NCI-H2227 (cell line): ENCODE data around the gene LTA4H.
A peak's percentile ranks its signal among the peaks of the same experiment; 100 is the strongest.

Experiments used
- DNase-seq: peaks from one replicate; lab custom pipeline; 2025; ENCODE audit not compliant: unreplicated experiment; lab: John Stamatoyannopoulos, UW

LTA4H gene

DNA sequence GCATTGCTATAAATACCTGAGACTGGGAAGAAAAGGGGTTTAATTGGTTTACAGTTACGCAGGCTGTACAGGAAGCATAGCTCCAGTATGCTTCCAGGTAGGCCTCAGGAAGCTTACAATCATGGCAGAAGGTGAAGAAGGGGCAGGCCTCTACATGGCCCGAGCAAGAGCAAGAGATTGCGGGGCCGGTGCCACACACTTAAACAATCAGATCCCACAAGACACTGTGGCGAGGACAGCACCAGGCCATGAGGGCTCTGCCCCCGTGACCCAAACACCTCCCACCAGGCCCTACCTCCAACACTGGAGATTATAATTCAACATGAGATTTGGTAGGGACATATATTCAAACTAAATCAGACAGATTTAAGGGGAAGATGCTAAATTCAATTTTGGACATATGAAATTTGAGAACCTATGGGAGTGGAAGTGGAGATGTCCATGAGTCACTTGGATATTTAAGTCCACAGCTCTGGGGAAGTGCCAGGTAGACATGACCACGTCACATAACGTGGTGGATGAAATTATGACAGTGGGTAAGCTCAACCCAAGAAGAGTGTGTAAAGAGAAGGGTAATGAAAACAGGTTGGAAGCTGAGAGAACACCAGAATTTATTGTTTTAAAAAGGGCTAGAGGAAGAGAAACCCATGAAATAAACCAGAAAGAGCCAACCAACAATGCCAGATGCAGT, 1.5 kb upstream of the LTA4H start:
- no peak for DNase-seq

DNA sequence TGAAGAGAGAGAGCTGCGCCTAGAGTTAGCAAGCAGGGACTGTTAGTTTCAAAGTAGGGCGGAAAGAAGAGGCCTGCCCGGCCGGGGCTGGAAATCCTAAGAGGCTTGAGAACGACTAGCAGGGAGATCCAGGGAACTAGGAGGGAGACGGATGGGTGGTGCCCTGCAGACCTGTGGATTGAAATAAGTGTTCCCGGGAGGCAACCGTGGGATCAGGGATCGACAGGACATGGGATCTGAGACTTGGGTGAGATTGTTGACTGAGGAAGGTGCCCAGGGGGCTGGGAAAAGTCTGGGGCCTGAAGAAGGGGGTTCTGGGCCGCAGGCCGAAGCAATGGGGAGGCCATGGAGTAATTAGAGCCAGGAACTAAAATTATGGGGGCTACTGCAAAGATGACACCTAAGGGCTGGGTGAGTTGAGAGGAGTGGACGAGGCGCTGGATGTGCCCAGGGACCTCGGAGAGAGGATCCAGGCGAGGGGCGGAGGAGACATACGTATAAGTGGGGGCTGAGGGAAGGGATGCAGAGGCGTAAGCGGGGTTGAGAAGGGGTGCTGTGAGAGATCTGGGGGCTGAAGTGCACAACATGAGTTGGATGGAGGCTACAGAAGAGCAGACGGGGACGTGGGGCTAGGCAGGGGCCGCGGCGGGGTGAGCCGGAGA, 635 bp downstream of the LTA4H start:
- peak; percentile 7 for DNase-seq

DNA sequence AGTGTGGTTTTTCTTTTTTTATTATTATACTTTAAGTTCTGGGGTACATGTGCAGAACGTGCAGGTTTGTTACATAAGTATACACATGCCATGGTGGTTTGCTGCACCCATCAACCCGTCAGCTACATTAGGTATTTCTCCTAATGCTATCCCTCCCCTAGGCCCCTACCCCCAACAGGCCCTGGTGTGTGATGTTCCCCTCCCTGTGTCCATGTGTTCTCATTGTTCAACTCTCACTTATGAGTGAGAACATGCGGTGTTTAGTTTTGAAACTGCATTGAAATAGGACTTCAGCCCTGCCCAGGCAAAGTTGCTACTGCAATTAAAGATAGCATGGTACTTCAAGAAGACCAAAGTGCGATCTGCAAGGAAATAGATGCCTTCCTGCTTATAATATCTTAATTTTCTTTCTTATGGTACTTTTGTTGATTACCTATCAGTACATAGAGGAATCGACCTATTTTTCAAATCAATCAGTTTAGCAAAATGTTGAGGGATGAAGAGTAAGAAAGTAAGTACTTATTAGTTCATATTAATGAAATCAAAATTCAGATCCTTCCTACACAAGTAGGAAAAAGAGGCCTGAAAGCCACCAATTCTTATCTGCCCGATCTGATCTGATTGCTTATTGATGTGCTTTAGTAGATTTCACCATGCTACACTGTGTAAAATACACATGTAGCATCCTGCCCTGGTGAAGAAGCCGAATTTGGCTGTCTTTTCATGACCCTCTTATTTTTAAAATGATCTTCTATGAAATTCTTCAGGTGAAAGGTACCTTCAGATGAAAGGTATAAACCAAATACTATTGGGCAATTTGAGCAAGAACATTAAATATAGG, 1.6 kb downstream of the LTA4H start:
- DNase-seq = no peak

DNA sequence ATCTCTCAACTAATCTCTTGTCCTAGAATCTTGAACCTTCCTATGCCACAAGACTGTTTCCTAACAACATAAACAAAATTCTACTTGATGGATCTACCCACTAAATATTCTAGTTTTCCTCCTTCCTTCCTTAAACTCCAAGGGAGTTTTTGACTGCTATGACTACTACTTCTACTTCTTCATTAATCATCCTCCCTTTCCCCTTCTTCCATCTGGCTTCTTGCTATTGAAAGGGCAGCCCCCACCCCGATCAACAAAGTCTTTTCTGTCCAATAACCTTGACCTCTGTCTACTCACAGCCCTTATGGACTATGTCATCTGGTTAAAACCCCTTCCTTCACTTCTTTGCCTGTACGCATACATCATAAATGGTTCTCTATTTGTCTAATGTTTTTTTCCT, 5.6 kb downstream of the LTA4H start:
- no peak for DNase-seq

DNA sequence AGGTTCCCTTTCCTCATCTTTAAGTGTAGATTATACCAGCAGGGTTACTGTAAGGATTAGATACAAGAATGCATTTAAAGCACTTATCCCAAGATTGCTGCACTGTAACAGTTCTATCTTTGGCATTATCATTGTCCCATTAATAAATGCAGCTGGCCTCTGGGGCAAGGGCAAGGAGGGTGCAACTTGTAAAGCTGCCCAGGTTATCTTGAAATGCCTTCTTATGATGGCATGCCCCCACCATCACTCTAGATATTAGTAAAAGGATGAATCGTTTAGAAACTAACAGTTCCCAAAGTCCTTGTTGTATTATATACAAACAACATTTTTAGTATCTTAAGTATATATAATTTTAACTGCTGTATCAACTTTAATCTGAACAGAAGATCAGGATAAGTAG, 6.8 kb downstream of the LTA4H start:
- DNase-seq = no peak

DNA sequence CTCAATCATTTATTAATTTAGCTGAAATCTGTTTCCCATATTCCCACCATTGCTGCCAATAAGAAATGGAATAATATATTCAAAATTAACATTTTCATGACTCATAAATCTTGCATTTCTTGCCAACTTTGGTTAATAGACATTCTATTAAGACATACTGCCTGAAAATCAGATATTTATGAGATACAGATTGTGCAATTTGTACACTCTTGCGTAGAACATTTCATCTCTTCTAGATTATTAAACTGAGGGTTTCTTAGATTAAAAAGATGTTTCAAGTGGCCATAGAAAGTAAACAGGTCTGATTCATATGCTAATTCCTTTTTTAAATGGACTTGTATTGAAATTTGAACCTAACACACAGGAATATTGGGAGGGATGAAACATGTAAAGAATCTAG, 9.1 kb downstream of the LTA4H start:
- no peak for DNase-seq

DNA sequence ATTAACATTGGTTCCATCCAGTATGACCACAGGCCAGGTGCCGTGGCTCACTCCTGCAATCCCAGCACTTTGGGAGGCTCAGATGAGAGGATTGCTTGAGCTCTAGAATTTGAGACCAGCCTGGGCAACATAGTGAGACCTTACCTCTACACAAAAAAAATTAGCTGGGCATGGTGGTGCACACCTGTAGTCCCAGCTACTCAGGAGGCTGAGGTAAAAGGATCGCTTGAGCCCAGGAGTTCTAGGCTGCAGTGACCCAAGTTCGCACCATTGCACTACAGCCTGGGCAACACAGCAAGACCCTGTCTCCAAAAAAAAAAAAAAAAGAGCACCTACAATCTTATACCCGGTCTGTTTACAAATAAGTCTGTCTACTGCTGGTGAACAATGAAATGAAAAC, 9.9 kb downstream of the LTA4H start:
- no peak for DNase-seq

DNA sequence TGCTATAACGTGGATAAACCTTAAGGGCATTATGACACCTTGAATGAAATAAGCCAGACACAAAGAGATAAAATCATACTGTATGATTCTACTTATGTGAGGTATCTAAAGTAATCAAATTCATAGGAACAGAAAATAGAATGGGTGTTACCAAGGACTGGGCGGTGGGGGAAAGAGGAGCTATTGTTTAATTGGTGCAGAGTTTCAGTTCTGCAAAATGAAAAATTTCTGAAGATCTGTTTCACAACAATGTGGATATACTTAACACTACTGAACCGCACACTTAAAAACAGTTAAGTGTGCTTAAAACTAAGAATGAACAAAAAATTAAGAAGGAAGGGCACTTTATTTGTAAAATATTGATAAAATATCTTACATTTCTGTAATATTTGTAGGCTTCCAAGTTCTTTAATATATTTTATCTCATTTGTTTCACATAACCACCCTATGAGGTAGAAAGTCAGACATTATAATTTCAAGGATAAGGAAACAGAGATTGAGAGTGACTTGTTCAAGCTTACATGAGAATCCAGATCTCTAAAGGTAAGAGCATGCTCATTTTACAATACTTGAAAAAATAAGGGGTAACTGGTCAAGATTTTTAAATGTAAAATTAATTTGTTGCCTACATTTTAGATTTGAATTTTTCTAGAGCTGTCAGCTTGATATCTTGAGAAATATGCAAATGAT, 14.9 kb downstream of the LTA4H start:
- DNase-seq = no peak

DNA sequence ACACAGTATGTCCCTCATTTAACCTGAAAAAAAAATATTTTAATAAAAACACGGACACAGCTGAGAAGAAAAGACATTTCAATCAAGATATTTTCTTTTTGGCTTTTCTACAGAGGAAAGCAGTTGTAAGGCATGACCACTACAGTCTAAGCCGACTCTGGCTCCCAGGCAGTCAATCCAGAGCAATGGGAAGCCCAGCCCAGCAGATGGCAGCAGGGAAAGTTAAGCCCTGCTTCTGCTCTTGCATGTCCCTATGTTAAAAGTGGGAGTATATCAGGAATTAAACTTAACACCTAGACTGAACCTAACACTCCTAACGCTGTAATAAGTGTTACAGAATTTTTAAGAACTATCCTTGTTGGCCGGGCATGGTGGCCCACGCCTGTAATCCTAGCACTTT, 19.7 kb downstream of the LTA4H start:
- peak; percentile 11 for DNase-seq

DNA sequence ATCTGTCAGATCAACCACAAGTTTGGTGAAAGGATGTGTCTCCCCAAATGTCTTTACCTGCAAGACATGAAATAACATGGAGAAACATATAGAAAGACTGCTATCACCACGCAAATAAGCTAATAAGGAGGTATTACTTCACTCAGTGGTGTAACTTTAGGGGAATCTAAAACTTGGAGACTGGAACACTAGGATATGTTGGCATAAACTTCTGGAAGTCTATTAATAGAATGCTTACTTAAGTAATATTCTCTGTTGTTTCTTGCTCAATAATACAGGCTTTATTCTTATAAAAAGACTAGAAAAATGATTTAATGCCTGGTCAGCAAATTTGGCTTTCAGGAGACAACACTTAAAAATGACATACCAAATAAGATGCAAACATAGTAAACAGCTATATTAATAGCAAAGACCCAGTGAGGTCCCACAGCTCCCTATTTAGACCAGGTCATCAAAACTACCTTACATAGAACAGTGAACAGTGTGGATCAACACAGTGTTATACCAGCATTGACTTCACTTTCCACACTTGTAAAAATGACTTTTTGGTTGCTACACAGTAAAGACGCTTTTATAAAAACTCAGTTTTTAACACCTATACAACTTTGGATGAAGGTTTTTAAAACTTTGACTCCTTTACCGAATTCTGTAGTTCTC, 20.3 kb downstream of the LTA4H start:
- DNase-seq = no peak

DNA sequence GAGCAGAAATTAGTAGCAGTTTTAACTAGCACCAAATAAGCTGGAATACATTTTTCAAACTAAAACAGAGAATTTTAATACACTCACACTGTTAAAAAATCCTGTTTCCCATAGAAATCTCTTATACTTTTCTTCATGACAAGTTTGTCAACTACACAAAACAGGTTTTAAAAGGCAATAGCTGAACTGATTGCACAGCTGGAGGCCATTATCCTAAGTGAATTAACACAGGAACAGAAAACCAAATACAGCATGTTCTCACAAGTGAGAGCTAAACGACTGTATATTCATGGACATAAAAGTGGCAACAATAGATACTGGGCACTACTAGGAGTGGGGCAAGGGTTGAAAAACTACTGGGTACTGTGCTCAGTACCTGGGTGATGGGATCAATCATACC, 27.7 kb downstream of the LTA4H start:
- no peak for DNase-seq

DNA sequence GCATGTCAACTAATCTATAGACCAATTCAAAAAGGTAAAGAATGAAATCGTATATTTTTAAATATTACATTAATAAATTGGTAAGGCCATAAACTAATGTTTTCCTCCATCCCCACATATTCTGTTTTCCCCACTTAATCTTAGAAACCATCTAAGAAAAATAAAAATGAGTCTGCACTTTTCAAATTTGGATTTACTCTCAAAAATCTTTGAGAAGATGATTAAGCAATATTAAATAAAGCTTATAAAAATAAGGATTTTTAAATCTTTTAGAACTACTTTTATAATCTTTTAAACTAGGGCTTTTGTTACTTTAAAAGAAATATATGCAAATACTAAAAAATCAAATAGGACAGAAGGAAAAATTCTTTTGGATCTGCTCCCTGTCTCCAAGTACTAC, 28.7 kb downstream of the LTA4H start:
- no peak for DNase-seq

DNA sequence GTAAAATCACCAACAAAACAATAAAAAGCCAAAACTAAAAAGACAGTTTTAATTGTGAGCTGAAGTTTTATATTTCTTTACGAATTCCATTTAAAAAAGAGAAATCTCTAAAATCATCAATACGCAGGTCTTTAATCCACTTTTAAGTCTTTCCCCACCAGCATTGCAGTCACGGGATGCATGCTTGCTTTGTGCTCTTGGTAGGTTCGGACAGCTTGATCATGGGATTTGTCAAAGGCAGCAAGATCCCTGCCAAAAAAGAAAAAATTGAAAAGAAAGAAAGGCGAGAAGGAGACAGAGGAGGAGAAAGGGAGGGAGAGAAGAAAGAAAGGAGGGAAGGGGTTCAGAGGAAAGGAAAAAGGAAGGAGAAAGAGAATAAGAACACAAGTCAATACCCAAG, 34.5 kb downstream of the LTA4H start:
- DNase-seq = no peak

DNA sequence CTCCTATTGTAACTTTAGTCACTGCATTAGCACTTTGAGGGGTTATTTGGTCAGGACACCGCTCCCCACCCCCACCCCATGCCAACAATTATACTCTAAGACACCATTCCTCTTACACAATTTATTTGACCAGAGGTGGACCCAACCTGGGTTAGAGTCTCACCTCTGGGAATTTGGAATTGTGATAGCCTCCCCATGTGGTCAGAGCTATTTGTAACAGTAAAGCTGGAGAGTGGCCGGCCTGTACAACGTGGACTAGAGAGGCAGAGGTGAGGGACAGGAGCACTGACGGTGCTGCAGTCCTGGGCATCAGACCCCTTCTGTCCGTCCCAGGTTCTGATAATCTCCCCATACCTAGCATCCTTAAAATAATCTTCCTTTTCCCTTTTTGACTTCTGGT, 35.9 kb downstream of the LTA4H start:
- no peak for DNase-seq

DNA sequence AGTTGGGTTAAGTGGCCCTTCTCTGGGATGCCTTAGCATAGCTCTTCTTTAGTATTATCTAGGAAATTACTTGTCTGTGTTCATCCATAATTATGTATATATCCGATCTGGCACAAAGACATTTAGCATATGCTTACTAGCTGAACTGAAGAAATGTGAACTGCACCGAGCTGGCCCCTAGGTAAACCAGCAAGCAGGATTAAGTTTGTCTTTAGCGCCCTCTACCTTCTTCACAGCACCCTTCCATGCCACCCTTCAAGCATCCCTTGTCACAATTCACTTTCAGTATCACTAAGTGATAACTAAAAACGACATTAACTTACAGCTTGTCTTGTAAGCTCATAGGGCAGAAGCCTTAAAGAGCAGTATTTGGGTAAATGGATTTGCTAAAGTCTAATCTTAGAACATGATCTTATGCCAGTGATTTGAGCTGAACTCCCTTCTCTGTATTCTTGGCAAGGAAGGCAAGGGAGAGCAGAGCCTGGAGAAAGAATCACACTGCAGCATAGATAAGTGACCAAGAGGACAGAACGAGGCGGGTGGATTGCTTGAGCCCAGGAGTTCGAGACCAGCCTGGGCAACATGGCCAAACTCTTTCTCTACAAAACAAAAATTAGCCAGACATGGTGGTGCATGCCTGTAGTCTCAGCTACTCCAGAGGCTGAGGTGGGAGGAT, 36.6 kb downstream of the LTA4H start:
- peak; percentile 73 for DNase-seq

DNA sequence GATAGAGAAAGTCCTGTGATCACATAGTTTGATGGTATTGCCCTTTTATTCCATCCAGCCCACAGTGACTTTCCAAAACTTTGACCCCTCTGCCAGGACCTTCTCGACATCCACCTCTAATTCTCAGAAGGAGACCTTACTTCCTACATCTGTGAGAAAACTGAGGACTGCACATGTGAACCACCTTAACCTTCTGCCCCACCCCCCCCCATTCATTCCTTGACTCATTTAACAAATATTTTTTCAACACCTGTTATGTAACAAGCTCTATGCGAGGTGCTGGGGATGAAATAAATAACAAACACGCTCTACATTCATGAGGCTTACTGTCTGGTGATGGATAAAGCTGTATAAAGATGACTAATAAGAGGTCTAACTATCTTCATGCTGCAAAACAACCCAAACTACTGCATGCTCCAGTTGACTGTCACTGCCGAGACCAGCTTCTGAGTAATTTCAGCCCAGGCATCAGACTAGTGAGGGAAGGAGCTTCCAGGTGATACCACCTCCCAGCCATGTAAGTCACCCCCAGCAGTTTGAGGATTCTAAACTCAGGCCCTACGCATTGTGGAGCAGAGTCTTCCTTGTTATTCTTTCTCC, 37.4 kb downstream of the LTA4H start:
- no peak for DNase-seq

DNA sequence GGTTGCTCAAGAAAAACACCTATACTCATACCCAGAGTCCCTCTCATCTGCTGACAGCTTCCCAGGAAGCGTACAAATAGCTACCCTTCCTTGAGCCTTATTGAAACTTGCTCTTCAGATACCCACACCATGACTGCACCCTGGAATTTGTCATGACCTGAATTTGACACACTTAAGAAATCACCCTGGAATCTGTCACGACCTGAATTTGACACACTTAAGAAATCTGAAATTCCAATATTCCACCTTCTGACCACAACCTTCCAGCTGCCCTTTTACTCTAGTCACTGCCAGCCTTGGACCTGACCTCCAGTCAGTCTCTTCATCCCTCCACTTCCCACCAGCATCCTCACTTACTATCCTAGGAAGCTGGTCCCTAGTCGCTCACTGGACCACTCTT, 38.1 kb downstream of the LTA4H start:
- DNase-seq = no peak

DNA sequence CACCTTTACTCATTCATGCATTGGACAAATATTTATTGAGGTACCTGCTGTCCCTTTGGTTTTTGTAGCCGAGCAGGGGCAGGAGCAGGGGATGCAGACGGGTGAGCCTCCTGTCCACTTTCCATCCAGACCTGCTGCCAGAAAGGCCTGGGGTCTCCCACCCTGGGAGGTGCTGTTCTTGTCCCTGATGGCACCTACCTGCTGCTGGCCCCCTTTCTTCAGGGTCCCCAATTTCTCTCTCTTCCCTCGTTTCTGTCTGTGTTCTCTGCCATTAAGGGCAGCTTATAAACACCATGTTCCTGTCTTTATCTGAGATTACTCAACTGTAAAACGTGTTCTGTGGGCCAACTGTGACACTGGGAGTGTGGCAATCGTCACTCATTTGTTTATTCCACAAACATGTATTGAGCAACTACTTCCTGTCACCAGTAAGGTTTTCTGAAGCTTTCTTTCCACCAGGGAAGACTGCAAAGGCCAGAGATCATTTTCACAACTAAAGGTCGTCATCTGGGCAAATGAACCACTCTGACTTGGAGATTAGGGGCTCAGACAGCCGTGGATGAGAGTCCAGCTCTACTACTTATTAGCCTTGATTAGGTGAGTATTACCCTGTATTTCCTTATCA, 39.2 kb downstream of the LTA4H start, which contains the start of gene HAL:
TSS of gene HAL (minus strand) at position 311 of the 625 bp plus-strand sequence. CDS start 434 bp downstream, outside the sequence.
- DNase-seq = no peak

DNA sequence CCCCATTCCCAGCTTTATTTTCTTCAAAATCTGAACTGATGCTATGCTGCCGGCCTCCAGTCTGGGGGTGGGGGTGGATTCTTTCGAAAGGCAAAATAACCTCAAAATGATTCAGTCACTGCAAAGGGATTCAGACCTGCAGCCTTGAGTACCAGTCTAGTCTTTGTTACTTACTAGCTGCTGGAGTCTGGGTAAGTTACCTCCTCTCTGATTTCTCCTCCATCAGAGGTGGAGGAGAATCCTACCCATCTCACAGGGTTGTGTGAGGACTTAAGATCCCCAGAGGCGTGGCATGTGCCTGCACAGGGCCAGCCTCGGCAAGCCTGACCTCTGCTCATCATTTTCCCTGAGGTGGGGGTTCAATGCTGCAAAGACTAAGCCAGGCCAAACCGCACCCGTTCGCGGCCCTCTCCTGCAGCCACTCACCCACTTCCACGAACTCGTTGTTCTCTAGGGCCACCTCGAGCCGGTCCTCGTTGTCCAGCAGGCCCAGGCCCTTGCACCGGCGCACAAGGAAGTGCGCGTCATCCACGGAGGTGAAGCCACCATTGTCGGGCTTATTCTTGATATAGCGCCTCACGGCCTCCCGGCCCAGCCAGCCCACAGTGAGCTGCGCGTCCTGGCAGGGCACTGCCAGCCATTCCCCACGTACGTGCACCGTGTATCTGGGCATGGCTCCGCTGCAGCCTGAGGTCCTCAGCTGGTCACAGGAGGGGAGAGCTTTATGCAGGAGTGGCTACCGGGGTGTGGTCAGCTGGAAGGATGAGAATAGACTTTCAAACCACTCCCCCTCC, 40.0 kb downstream of the LTA4H start:
- no peak for DNase-seq
